Measurements from ENCODE around the gene EIF5A.

DNA sequence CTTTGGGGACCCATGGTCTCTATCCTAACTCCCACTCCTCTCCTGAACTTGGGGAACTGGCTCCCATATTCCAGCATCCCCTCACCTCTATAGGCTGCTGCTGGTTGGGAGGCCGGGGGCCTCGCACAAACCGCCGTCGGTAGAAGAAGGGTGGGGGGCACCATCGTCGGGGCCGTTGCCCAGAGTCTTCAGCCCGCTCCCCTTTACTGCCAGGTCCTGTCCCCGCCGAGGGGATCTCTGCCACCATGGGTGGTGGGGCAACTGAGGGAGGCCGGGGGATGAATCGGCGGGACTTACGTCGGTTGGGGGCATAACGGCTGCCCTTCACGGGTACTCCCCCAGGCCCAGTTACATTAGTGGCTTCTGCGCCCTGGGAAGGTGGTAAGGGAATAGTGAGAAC, 17.3 kb upstream of the EIF5A start:
- no peak for TF ChIP-seq MAX (IDR thresholded peaks at IDR 0.05)
- no peak for TF ChIP-seq CTCF (IDR thresholded peaks at IDR 0.05)
- TF ChIP-seq EP300 (IDR thresholded peaks at IDR 0.05): no peak
- TF ChIP-seq GATA3 (IDR thresholded peaks at IDR 0.05; ENCODE audit: borderline replicate concordance): no peak
- no peak for TF ChIP-seq MAFK (IDR thresholded peaks at IDR 0.05; ENCODE audit: partially characterized antibody)
- TF ChIP-seq SMC3 (IDR thresholded peaks at IDR 0.05): no peak
- no peak for TF ChIP-seq CHD4 (IDR thresholded peaks at IDR 0.05; ENCODE audit: borderline replicate concordance)
- TF ChIP-seq ZFP36 (IDR thresholded peaks at IDR 0.05; ENCODE audit: borderline replicate concordance, partially characterized antibody): no peak

All from A549 (cell line).